ENCODE data around the gene CAPG.
"Not testable (repeated sequence)": the region's sequence is repeated elsewhere in the genome, so short reads cannot be mapped to it uniquely, and the experiment has no call there.

Gene CAPG, protein sequence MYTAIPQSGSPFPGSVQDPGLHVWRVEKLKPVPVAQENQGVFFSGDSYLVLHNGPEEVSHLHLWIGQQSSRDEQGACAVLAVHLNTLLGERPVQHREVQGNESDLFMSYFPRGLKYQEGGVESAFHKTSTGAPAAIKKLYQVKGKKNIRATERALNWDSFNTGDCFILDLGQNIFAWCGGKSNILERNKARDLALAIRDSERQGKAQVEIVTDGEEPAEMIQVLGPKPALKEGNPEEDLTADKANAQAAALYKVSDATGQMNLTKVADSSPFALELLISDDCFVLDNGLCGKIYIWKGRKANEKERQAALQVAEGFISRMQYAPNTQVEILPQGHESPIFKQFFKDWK

DNA sequence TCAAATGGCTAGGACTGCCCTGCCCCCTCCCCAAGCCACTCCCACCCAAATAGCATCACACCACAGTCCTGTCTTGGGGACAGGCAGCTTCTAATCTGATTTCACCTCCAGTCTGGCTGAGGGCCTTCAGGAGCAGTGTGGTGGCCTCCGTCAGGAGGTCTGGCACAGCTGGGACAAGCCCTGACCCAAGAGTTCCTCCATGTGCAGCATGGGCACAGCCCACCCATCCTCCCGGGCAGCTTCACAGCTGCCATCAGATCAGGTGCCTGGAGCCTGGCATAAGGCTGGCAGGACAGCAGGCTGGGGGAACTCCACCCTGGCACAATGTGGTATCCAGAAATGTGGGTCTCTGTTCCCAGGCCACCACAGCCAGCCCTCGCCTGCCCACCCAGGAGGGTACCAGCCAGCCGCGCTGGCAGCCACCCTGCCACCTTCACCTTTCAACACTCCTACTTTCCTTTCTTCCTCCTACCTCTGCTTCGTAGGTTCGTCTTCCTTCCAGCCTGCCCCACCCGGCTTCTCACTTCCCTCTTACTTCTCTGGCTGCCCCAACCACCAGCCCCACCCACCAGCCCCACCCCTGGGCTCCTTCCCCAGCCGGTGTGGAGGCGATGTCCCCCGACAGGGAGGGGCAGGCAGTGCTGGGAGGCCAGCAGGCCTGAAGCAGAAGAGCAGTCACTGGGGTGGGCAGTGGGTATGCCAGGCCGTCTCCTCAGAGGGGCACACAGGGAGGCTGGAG lies at the start of gene CAPG:
Gene CAPG, minus strand, starts transcription at position 522 of the 739 bp plus-strand sequence. CDS start 8,221 bp downstream, outside the sequence.
- DNase-seq (ENCODE audit: low spot score): no peak

DNA sequence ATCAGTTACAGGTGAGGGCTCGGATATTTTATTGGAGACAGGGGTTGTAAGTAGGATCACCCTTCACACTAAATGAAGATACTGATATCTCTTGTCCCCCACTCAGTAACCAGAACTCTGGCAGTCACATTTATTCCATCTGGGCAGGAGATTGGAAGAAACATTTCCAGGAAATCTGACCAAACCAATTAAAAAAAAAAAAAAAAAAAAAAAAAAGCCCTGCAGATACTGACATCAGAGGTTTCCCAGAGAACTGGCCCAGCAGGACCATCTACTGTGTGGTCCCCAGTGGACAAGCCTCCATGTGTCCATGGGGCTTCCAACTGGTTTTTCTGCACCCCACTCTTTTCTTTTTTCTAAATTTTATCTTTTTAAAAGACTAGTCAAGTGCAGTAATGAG lies 49.6 kb upstream of the CAPG start:
- no peak for DNase-seq (ENCODE audit: low spot score)

DNA sequence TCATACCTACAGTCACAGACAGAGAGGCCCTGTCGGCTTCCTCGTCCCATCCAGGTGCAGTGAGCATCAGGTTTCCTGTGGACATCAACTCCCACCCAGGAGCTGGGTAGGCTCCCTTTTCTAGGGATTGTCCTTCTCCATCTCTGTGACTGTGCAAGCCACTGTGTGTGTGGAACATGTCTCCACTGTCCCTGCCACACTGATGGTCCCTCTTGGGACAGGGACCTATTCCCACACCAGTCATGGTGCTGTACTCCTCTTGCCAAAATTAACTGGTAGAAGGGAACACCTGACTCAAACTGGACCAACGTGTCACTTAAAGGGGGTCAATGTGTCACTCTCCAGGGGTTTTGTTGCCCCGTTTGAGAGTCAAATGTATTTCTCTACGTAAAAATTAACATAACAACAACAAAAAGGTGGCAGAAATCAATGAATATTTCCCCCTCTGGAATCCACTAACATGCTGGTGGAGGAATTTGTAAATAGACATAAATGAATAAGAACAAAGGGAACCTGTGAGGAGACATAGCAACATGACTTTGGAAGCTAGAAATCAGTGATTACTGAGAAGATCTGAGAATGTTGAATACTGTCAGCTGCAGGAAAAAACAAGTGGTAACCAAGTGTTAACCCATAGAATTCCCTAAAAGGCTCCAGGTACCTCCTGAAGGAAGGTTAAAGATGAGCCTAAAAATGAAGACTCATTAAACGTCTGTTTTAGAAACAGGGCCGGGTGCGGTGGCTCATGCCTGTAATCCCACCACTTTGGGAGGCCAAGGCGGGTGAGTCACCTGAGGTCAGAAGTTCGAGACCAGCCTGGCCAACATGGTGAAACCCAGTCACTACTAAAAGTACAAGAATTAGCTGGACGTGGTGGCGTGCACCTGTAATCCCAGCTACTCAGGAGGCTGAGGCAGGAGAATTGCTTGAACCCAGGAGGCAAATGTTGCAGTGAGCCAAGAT lies 48.7 kb upstream of the CAPG start:
- peak; percentile 37 for DNase-seq (ENCODE audit: low spot score)

DNA sequence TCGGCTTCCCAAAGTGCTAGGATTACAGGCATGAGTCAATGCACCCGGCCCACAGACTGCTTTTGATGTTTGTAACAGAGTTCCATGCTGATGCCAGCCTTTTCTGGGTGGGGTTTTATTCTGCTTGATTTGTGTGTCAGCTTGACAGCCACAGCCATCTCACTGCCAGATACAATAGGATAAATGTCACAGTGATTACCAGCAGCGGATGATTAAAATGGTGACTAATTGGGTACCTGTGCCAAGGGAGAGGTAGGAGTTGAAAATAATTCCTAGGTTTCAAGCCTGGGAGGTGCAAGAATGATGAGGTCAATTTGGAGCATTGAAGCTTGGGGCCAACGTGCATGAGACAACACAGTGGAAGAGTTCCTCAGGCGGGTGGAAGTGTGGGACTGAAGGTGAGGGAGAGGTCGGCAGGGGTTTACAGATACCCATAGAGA lies 47.7 kb upstream of the CAPG start:
- peak; percentile 16 for DNase-seq (ENCODE audit: low spot score)

DNA sequence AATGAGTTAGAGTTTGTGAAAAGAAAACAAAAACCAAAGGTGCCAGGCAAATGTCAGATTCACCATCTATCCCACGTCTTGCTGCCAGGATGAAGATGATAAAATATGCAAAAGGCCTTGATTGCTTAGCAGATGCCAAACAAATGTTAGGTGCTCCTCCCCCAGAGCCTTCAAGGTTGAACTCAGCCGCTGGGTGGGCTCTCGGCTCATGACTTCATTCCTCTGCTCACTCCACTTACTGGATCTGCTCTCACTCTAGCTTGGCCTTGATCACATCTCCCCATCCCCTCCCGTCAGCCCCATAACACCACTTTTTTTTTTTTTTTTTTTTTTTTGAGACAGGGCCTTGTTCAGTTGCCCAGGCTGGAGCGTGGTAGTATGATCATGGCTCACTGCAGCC lies 46.9 kb upstream of the CAPG start:
- no peak for DNase-seq (ENCODE audit: low spot score)

DNA sequence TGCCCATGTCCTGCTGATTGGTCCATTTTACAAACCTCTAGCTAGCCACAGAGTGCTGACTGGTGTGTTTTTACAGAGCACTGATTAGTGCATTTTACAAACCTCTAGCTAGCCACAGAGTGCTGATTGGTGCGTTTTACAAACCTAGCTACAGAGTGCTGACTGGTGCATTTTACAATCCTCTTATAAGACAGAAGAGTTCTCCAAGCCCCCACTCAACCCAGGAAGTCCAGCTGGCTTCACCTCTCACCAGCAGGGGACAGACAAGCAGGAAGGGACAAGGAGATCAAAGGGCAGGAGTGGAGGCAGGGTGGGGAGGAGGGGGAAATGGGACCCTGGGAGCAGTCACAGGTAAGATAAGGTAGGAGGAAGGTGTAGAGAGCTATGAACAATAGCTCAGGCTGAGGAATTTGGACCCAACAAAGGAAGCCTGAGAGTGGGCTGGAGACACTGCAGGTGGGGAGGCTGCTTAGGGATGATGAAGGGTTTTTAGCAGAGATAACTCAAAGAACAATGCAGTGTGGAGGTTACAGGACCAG lies 45.5 kb upstream of the CAPG start:
- peak; percentile 29 for DNase-seq (ENCODE audit: low spot score)

DNA sequence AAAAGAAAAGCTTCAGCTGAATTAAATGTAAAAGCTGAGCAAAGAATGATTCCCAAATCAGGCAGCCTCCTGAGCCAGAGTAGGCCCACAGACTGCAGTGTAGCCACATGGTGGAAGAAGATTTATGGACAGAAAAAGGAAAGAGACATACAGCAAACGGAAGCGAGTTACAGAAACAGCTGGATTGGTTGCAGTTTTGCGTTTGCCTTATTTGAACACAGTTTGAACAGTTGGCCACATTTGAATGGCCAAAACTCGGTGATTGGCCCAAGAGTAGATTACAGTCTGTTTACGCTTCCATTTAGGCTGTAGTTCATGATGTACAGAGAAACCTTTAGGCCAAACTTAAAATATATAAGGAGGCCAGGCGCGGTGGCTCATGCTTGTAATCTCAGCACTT lies 43.4 kb upstream of the CAPG start:
- no peak for DNase-seq (ENCODE audit: low spot score)

DNA sequence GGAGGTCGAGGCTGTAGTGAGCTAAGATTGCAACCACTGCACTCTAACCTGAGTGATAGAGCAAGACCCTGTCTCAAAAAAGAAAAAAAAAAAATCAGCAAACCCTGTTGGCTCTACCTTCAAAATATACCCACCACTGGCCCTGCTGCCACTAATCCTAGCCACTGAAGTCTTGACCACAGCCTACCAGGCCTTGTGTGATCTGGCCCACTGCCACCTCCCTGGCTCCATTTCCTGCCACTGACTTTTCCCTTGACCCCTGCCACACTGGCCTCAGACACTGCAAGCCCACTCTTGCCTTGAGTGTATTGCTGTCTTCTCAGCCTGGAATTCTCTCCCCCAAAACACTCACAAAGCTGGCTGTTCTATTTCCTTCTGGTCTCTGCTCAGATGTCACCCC lies 42.1 kb upstream of the CAPG start:
- DNase-seq (ENCODE audit: low spot score): no peak

DNA sequence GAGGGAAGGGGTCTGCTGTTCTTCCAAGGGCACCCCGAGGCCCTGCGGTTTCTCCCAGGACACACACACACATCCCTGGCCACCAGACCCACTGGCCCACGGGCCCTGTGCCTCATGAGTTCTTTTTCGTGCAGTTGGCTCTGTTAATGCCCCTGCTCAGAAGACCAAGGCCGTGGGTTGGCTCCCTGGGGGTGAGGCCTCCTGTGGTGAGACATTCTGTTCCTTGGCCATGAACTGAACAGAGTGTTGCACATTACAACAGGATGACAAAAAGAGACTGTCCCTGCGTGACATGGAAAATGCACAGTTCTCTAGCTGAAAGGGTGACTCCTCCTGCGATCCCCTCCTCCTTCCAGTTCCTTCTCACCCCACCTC lies 39.0 kb upstream of the CAPG start:
- peak; percentile 3 for DNase-seq (ENCODE audit: low spot score)

DNA sequence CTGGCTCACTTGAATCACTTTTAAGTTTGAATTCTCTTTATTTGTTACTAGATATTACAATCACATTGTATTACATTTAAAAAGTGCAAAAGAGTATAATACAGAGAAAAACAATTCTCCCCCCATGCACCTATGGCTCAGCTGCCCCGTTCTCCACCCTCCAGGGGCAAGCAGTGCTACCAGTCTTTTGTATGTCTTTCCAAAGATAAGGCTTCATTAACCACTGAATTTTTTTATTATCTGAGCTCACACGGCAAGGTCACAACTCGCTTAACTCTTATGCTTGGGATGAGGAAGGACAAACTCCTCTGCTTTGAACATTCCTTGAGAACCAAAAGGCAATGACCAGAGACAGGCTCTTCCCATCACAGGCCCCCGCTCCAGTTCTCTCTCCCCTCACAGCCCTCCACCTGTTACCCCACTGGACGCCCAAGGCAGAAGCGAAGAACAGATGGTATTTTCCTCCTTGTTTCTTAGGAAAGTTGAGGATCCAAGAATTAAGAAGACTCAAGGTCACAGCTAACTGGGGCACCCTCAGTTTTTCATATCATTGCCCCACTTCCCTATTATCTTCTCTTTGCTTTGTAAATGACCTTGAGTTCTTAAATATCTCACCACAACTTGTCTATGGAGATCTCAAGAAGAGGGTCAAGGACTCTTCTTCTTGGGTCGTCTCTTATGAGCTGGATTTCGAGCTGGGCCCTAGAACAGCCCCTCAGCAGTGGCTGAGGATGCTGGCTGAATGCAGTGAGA lies 38.5 kb upstream of the CAPG start:
- DNase-seq (ENCODE audit: low spot score): peak; percentile 2

DNA sequence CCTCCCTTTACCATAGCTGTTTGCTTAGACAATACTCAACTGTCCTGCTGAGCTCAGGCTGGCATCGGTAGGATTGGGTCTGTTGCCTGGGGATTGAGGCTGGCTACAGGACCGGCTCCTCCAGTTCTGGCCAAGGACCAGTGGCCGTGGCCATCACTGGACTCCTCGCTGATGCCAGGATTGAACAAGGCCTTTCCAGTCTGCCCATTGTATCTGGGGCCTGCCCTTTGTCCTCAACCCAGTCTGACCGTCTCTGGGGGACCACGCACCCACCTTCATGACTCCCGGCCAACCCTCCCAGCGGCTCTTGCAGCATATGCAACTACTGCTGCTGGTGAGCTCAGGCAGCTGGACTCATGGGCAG lies 37.0 kb upstream of the CAPG start:
- DNase-seq (ENCODE audit: low spot score): peak; percentile 4

DNA sequence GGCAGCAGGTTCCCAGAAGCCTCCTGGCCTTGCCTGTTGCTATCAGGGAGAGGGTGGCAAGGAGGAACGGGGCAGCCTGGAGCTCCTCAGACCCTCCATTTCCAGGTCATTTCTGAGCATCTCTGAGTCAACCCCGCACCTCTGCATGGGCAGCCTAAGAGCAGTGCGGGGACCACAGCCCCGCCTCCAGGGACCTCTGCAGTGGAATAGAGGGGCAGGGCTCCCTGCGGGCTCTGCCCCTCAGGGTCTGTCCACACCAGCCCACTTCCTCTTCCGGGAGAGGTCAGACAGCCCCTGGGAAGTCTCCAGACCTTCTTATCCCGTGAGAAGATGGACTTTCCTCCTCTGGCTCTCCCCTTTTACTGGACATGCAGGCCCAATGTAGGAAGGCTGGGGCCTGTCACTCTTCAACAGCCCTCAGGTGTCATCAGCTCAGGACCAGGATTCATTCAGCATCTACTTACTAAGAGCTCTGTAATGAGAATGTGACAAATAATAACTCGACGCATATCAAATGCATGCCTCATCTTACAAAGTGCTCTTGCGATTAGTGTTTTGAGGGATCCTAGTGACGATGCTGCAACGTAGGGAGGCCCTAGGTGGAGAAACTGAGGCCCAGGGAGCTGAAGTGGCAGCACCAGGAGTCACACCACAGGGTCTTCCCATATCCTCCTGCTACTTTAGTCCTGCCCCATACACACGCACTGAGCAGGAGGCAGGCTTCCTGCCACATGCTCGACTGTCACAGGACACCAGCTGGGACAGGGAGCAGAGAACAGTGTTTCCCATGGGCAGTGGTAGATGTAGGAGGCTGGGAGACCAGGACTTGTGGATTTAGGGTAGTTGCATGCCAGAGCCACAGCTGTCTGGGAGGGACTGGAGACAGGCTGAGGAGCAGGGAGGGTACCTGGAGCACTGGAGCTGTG lies 36.4 kb upstream of the CAPG start:
- peak; percentile 16 for DNase-seq (ENCODE audit: low spot score)

DNA sequence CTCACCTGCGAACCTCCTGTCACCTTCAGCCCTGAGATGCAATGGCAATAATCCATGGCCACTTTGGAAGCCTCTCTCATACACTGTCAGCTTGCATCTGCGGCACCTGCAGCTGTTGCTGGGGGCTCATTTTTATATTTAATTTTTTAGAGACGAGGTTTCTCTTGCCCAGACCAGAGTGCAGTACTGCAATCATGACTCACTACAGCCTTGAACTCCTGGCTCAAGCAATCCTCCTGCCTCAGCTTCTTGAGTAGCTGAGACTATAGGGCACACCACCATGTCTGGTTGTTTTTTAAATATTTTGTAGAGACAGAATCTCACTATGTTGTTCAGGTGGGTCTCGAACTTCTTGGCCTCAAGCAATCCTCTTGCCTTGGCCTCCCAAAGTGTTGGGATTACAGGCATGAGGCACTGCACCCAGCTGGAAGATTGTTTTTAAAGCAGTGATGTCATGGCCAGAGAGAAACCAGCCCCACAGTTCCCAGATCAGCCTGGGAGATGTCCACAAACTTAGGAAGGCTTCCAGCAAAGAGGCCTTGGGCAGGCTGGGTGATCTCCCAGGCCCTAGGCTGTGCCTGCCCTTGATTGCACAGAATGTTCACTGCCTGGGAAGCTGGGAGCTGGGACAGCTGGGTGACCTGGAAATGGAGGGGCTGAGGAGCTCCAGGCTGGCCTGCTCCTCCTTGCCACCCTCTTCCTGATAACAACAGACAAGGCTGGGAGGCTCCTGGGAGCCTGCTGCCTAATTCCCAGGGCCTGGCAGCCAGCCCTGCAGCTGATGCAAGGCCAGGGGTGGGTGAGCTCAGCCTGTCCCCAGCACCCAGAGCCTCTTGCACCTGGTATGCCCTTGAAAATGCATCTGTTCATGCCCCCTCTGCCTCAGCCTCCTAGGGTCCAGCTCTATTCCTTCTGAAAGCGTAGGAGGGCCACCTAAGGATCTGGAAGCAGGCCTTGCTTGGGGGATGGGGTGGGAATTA lies 35.4 kb upstream of the CAPG start:
- DNase-seq (ENCODE audit: low spot score): peak; percentile 27

DNA sequence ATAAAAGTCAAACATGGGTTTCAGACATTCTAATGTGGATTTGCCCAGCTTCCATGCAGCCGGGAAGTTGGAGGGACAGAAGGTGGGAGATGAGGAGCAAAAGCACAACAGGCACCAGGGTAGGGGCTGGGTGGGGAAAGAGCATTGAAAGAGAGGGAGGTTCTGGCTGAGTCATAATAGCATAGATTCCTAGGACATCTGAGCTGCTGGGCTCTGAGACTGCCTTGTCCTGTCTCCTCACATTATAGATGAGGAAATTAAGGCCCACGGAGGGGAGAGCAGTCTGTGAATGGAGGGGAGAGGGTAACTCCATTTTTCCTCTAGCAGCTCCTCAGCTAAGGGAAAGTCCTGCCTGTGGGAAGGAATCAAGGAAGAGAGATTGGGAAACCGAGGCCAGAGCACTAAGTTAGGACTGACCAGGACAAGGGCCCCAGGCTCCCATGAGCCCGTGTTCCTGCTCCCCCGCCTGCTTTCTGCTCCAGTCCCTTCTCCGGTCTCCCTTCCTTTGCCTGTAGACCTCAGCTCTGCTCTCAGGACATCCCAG lies 34.5 kb upstream of the CAPG start:
- DNase-seq (ENCODE audit: low spot score): peak; percentile 5

DNA sequence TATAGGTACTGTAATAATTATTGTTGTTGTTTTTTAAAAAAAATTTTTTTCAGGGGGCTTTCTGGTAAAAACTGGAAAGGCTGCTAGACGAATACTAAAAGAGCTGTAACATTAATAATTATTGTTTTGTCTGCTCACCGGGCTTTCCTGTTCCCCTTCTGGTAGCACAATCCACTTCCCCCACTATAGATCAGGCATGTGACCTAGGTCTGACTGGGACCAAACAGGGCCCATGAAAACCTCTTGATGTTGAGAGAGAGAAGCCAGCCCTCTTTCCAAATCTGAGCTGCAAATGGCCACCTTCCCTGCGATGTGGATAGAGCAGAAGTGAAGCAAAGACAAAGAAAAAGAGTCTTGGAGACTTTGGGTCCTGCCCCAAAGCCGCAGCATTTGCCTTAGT lies 31.7 kb upstream of the CAPG start:
- DNase-seq (ENCODE audit: low spot score): no peak

DNA sequence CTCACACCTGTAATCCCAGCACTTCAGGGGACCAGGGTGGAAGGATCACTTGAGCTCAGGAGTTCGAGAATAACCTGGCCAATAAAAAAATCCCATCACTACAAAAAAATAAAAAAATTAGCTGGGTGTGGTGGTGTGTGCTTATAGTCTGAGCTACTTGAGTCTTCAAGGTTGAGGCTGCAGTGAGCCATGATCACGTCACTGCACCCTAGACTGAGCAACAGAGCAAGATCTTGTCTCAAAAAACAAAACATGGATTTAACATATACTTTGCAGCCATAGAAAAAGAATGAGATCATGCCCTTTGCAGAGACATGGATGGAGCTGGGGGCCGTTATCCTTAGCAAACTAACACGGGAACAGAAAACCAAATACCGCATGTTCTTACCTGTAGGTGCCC lies 30.6 kb upstream of the CAPG start:
- DNase-seq (ENCODE audit: low spot score): no peak

DNA sequence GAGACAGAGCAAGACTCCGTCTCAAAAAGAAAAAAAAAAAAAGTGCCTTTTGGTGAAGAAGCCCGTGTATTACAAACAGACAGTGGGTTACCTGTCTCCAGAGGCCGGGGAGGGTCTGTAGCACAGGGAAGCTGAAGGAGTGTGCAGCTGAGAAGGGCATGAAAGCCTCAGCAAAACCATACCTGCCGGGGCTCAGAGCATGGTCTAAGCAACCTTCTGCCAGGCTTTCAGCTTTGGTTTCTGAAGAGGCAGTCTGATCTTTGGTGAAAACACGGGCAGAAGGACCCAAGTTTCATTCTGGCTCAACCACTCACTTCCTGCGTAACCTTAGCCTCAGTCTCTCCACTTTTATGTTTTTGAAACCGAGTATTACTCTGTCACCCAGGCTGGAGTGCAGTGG lies 29.8 kb upstream of the CAPG start:
- no peak for DNase-seq (ENCODE audit: low spot score)

DNA sequence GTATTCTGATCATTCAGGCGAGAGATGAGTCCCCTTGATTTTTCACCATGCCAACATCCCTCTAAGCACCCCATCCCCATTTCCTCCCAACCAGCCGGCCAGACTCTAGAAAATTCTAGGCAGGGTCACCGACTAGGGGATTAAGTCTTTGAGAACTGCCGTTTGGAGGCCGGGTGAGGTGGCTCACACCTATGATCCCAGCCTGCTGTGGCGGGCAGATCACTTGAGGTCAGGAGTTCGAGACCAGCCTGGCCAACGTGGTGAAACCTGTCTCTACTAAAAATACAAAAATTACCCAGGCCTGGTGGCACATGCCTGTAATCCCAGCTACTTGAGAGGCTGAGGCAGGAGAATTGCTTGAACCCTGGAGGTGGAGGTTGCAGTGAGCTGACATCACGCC lies 29.4 kb upstream of the CAPG start:
- not testable (repeated sequence) for DNase-seq (ENCODE audit: low spot score)

DNA sequence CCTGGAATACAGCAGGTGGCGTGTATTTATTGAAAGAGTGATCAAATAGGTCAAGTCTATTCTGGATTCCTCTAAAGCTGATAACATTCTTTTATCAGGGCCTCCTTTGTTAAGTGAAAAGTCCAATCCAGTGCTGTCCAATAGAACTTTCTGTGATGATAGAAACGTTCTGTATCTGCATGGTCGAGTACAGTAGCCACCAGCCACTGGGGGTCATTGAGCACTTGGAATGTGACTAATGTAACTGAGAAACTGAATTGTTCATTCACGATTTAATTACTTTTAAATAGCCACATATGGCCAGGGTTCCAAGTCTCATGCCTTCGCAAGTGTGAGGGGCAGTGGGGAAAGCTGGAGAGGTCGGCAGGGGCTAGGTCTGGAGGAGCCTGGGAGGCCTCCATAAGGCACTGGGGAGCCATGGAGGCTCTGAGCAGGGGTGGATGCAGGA lies 28.9 kb upstream of the CAPG start:
- no peak for DNase-seq (ENCODE audit: low spot score)
